Central memory CD4-positive, alpha-beta T cell (primary cell): Measurements from ENCODE around the gene PRR33.

Source experiments
- DNase-seq: peaks from one replicate; pipeline ENCODE4 v3.0.0; 2022

Gene PRR33

DNA sequence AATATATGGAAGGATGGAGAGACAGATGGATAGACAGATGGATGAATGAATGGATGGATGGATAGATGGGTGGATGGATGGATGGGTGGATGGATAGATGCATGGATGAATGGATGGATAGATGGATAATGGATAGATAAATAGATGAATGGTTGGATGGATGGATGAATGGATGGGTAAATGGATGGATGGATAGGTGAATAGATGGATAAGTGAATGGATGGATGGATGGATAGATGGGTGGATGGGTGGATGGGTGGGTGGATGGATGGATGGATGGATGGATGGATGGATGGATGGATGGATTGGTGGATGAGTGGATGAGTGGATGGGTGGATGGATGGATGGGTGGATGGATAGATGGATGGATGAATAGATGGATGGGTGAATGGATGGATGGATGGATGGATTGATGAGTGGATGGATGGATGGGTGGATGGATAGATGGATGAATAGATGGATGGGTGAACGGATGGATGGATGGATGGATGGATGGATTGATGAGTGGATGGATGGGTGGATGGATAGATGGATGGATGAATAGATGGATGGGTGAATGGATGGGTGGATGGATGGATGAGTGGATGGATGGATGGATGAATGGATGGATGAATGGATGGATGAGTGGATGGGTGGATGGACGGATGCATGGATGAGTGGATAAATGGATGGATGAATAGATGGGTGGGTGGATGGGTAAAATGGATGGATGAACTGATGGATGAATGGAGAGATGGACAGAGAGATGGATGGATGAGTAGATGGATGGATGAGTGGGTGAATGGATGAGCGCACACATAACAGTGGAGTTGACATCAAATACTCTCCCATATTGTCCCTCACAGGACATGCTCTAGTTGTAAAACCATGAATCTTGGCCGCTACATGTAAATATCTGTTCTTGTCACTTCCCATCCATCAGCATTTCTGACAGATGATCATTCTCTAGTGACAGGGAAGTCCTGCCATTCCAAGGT, 30.0 kb downstream of the PRR33 start:
- DNase-seq: no peak

DNA sequence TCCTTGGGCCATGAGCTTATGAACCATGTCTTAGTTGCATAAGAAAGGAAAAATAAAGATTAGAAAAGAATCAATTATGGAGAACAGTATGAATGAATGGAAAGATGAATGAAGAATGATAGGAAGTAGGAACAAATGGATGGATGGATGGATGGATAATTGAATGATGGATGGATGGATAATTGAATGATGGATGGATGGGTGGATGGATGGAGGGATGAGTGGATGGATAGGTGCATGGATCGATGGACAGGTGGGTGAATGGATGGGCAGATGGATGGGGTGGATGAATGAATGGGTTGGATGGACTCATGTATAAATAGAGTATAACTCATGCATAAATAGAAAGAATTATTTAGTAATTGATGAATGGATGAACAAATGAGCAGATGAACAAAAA, 31.6 kb downstream of the PRR33 start:
- no peak for DNase-seq

DNA sequence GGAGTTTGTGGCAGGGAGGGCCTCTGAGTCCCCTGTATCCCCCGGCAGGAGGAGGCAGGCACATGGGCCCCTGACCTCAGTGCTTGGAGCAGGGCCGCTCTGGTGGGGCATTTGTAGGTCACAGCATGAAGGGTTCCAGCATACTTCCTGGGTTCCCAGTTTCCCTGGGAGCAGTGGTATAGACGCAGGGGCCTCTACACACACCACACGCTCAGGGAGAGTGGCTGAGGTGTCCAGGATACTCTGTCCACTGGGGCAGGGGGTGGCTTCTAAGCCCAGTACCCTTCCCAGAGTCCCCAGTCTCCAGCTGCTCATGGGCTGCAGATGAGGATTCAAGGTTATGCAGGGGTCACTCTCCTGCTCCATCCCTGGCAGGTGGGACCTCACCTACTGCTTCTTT, 32.7 kb downstream of the PRR33 start:
- no peak for DNase-seq

- no peak for DNase-seq
These were observed 33.1 kb downstream of the PRR33 start for GRCh38 chr11:1858576-1858975.

DNA sequence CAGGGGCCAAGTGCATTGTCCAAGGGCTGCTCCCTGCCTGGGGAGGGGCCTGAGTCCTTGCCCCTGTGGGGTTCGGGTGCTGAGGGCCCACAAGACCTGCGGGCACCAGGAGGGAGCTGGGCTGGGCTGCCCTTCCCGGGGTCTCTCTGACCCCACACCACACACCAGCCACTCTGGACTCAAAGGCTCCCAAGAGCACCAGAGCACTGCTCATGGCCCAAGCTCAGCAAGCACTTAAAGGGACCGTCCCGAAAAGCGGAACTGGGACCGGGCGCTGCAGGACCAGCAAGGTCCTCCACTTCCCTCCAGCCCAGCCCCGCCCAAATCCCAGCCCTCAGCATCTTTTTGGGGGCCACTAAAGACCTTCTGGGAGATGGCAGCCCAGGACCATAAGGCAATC, 33.5 kb downstream of the PRR33 start:
- no peak for DNase-seq

DNA sequence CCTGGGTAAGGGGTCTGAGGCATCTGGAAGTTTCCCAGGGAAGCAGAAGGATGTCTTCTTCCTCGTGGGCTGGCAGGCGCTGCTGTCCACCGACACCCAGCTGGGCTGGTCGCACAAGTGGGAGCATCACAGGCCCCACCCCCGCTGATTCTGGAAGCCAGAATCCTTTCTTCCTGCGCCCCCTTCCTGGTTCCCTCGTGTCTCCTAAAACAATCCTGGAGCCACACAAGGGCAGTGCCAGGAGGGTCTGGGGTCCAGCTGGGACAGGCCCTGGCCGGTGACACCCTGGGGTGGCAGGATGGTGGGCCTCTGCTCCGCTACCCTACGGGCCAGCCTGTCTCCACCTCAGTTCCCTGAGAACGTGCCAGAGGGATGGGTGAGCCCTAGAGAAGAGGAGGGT, 34.6 kb downstream of the PRR33 start:
- DNase-seq: no peak

DNA sequence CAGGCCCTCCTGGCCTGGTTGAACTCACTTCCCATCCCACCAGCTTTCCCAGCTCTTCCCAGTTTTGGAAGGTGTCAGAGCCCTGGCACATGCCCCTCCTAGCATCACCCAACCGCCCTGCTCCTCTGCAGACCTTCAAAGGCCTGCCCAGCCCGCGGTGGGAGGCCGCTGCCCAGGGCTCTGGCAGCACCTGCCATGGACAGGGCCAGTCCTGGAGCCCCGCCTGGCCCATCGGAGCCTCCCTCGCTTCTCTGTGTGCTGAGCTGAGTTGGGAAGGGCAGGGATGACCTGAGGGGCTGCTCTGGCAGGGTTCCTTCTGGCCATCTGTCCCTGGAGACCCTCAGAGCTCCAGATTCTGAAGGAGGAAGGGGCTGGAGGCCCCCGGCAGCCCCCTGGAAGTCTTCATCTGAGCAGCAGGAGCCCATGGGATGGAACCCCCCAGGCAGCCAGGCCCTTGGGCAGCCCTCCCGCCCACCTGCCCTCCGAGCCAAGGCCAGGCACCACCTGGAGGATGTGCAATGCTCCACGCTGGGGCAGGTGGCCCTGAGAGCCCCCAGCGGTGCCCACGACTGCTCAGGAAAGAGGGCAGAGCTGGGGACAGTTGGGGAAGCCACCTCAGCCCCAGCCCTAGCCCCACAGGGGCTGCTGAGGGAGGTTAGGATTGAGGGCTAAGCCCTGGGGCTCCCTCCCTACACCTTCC, 35.2 kb downstream of the PRR33 start:
- no peak for DNase-seq

- no peak for DNase-seq
These were observed 35.8 kb downstream of the PRR33 start for GRCh38 chr11:1855886-1856265.

GRCh38 chr11:1854949-1855885, 36.5 kb downstream of the PRR33 start:
- DNase-seq: no peak

DNA sequence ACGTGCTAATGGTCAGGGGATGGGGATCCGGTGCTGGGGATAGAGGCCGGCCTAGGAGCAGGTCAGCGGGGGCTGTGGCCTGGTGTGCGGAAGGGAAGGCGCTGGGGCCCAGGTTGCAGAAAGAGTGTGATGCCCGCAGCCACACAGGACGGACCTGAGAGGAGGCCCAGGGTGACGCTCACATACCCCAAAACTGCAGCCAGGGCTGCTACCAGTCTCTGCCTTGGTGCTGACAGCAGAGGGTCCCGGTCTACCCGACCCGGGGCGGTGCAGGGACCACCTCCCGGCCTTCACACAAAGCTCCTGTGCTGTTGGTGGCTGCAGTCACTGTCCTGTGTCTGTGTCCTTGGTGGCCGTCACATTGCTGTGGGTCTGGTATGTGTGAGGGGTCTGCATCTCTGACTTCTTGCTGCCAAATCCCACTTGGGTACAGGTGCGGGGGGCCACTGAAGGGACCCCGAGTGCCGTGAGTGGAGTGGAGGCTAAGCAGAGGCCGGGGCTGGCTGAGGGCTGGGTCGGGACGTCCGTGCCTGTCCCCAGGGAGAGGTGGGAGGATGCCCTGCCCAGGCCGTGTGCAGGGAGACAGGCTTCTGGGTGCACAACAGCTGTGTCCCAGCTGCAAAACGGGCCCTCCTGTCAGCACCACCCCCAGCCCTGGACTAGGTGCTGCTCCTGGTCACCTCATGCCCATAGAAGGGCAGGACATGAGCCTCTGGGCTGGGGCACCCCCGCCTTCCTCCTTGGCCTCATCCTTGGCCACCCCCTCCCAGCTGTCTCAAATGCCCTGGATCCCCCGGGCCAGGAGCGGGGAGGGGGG, 37.4 kb downstream of the PRR33 start:
- DNase-seq: no peak

DNA sequence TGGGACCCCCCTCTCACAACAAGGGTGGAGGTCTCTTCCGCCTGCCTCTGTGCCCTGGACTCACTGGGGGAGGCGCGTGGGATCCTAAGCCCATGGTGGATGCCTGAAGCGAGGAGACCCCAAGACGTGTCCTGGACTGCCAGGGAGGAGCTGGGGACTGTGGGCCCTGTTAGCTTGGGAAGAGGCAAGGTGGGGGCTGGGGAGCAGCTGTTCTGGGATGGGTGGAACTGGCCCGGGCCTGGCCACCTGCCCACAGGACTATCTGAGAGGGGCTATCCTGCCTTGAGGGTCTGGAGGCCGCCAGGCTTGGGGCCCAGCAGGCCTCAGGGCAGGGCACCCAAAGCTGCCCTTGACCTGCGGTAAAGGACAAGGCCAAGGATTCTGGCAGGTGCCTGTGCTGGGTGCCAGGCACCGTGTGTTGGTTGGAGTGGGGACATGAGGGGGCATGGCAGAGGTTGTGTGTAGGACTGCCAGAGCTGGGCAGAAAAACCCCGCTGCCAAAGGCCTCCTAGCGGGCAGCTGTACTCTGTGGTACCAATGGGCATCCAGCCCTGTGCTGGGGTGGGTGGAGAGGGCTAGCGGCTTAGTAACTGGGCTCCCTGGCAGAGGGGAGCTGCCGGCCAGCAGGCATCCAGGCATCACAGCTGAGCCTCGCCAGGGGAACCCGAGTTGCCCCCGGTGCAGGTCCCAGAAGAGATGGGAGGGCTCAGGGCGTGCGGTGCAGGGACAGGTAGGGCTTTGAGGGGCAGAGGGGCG, 38.1 kb downstream of the PRR33 start:
- DNase-seq: no peak

GRCh38 chr11:1852877-1853276, 38.8 kb downstream of the PRR33 start, which contains the start of gene LSP1:
Gene LSP1, plus strand, starts transcription at chr11:1853084. Its CDS starts 61 bp downstream, at chr11:1853145.
- peak; percentile 87 for DNase-seq

- DNase-seq: no peak
These were observed 39.3 kb downstream of the PRR33 start for GRCh38 chr11:1852271-1852876.

DNA sequence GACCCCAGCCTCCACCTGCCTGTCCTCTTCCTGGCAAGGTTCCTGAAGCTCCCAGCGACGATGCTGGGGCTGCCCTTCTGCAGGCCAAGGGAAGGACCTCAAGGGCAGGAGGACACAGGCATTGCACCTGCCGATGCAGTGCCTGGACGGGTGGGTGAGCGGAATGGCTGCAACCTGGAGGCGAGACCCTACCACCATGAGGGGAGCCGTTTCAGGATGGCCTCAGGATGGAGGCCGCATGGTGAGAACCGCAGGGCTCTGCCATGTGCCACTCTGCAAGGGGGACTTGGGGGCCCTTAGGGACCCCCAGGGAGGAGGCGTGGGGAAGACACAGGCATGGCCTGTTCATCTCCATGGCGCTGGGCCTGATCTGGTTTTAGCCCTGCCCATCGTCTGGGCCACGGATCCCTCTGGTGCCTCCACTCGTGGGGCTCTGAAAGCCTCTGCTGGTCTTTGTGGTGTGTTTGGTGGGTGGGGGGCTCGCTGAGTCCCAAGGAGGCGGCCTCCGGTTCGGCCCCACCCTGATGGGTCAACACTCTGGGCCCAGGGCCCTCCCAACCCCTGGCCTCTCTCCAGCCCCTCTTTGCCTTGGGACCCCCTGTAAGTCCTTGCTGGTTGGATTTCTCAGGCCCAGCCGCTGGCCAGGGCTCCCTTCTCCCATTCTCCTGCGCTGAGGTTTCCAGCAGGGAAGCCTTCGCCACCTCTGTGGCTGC, 40.1 kb downstream of the PRR33 start:
- DNase-seq: no peak

DNA sequence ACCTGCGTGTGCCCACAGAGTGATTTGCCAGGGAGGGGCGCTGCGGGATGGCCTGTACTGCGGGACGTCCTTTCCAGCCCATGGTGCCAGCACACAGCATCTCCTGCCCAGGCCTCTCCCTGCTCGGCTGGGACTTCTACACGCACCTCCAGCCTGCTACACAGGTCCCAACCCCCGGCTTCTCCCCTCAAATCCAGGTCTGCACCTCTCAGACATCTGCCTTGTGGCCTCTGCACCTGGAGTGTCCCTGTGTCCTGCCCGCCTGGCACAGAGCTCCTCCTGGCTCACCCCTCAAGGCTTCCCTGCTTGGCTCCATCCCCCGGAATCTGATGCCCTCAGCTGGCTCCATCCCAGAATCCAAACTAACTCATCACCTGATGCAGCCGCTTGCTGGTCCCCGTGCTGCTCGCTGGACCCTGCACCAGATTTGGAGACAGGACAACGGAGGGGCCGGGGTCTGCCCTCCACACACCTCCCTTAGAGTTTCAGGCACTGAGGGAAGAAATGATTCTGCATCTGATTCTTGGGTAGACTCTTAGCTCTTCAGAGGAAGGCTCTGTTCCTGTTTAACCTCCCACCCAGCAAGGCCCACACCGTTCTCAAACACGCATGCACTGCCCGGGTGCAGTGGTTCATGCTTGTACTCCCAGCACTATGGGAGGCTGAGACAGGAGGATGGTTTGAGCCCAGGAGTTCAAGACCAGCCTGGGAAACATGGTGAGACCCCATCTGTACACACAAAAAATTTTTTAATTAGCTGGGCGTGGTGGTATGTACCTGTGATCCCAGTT, 42.9 kb downstream of the PRR33 start:
- DNase-seq: no peak

GRCh38 chr11:1847926-1848639, 43.6 kb downstream of the PRR33 start:
- no peak for DNase-seq

- DNase-seq: no peak
These were observed 44.5 kb downstream of the PRR33 start for GRCh38 chr11:1847006-1847735.

GRCh38 chr11:1846453-1846932, 45.2 kb downstream of the PRR33 start:
- no peak for DNase-seq
